GM10248 (cell line): ENCODE results near the gene INPP1.

Source experiments
- CTCF ChIA-PET: fragments of 300-600 bp; sonication (Branson Sonifier 250); formaldehyde crosslinking; extraction: SDS; loops from one replicate; lab custom pipeline; 2021; ENCODE audit warnings: antibody characterized with exemption; lab: Yijun Ruan, JAX
- POLR2A ChIA-PET: fragments of 350-650 bp; sonication (Branson Sonifier 250); formaldehyde crosslinking; extraction: SDS; loops from one replicate; lab custom pipeline; 2020; ENCODE audit warnings: antibody characterized with exemption; lab: Yijun Ruan, JAX
- DNase-seq: peaks from one replicate; pipeline ENCODE4 v3.0.0; 2012; ENCODE audit errors: extremely low spot score
- CTCF ChIP-seq: IDR thresholded peaks from 2 replicates; pipeline ENCODE4 v1.5.1; 2012; ENCODE audit warnings: mild to moderate bottlenecking, low read depth; ENCODE audit errors: extremely low read depth, missing control alignments, control extremely low read depth

The INPP1 gene

GRCh38 chr2:190402986-190403603 is 59.7 kb downstream of the INPP1 start:
- TF ChIP-seq CTCF = no peak
- POLR2A ChIA-PET = no interaction called here
- CTCF ChIA-PET = interaction anchor here (1.3 kb wide), 1 partner anchor 10 kb away, joined by 4 read pairs; no protein-coding TSS in a partner anchor
- no peak for DNase-seq

GRCh38 chr2:190404487-190404886 is 61.1 kb downstream of the INPP1 start:
- CTCF ChIA-PET = no interaction called here
- no peak for DNase-seq
- no peak for TF ChIP-seq CTCF
- POLR2A ChIA-PET = no interaction called here

- ChIA-PET POLR2A (no interaction called here), CTCF (no interaction called here)
- no peak for TF ChIP-seq CTCF
- no peak for DNase-seq
Observed at GRCh38 chr2:190405070-190405469, 61.7 kb downstream of the INPP1 start.

GRCh38 chr2:190405995-190406394 is 62.6 kb downstream of the INPP1 start:
- CTCF ChIA-PET = interaction anchor here (1.2 kb wide), 1 partner anchor 18 kb away, joined by 4 read pairs; no protein-coding TSS in a partner anchor
- DNase-seq = no peak
- no peak for TF ChIP-seq CTCF
- POLR2A ChIA-PET = no interaction called here

GRCh38 chr2:190406805-190407204 is 63.4 kb downstream of the INPP1 start:
- ChIA-PET POLR2A (no interaction called here), CTCF (interaction anchor here (0.8 to 1.4 kb wide), 5 partner anchors 10 to 62 kb away, joined by 3 to 5 read pairs (median 4); no protein-coding TSS in a partner anchor)
- no peak for TF ChIP-seq CTCF
- DNase-seq = no peak

- POLR2A ChIA-PET = no interaction called here
- CTCF ChIA-PET = interaction anchor here (0.8 to 1.4 kb wide), 4 partner anchors 10 to 63 kb away, joined by 3 to 5 read pairs (median 4); no protein-coding TSS in a partner anchor
- TF ChIP-seq CTCF = no peak
- DNase-seq = no peak
Observed at GRCh38 chr2:190407246-190407661, 63.9 kb downstream of the INPP1 start.
